HL-60 (cell line): ENCODE data around the gene SLC45A1.

ENCODE experiments used
- DNase-seq, 2 experiments: peaks; one replicate each; pipeline ENCODE4 v3.0.0-alpha.2; 2010 to 2020; ENCODE audit warnings: low read depth in 1 of 2, low spot score in 1 of 2
- H3K27ac ChIP-seq: fragments of 250-450 bp; sonication (Bioruptor Pico); replicated peaks from 2 replicates; pipeline ENCODE4 v1.5.1; 2020; ENCODE audit warnings: mild to moderate bottlenecking, moderate library complexity
- H3K27me3 ChIP-seq: fragments of 250-450 bp; sonication (Bioruptor Pico); 2 replicates; pipeline ENCODE4 v1.5.1; 2021; ENCODE audit warnings: mild to moderate bottlenecking, moderate library complexity; ENCODE audit not compliant: insufficient read depth, poor library complexity, severe bottlenecking
- H3K4me3 ChIP-seq: replicated peaks from 2 replicates; pipeline ENCODE4 v1.5.1; 2011; ENCODE audit warnings: mild to moderate bottlenecking, control low read depth, low read length; ENCODE audit not compliant: insufficient read depth
- GABPA ChIP-seq: IDR thresholded peaks from 2 replicates; pipeline ENCODE4 v1.6.1; 2012; ENCODE audit warnings: low read depth
- POLR2AphosphoS5 ChIP-seq: IDR thresholded peaks from 2 replicates; pipeline ENCODE4 v1.6.1; 2012; ENCODE audit warnings: low read depth
- REST ChIP-seq: IDR thresholded peaks from 2 replicates; pipeline ENCODE4 v1.6.1; 2012; ENCODE audit warnings: low read depth; ENCODE audit not compliant: insufficient replicate concordance
- SPI1 ChIP-seq: IDR thresholded peaks from 2 replicates; pipeline ENCODE4 v1.6.1; 2012; ENCODE audit warnings: low read depth, mild to moderate bottlenecking, borderline replicate concordance
- TF ChIP-seq, protein P1 (sequence below): IDR thresholded peaks from one replicate; pipeline ENCODE4 v1.5.1; 2011; ENCODE audit warnings: low read length, control low read depth, inconsistent platforms; ENCODE audit not compliant: insufficient read depth

The SLC45A1 gene

GRCh38 chr1:8330271-8331125 is 12.6 kb downstream of the SLC45A1 start:
- no peak for DNase-seq
- no peak overlapping the region for H3K27ac ChIP-seq
- no peak overlapping the region for H3K4me3 ChIP-seq
- no peaks in the 10 kb centered on the region for H3K27me3 ChIP-seq
- TF ChIP-seq SPI1 = no peak
- TF ChIP-seq, protein P1, sequence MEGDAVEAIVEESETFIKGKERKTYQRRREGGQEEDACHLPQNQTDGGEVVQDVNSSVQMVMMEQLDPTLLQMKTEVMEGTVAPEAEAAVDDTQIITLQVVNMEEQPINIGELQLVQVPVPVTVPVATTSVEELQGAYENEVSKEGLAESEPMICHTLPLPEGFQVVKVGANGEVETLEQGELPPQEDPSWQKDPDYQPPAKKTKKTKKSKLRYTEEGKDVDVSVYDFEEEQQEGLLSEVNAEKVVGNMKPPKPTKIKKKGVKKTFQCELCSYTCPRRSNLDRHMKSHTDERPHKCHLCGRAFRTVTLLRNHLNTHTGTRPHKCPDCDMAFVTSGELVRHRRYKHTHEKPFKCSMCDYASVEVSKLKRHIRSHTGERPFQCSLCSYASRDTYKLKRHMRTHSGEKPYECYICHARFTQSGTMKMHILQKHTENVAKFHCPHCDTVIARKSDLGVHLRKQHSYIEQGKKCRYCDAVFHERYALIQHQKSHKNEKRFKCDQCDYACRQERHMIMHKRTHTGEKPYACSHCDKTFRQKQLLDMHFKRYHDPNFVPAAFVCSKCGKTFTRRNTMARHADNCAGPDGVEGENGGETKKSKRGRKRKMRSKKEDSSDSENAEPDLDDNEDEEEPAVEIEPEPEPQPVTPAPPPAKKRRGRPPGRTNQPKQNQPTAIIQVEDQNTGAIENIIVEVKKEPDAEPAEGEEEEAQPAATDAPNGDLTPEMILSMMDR = no peak
- TF ChIP-seq POLR2AphosphoS5 = no peak
- no peak for TF ChIP-seq REST
- no peak for TF ChIP-seq GABPA

- H3K27me3 ChIP-seq = no peaks in the 10 kb centered on the region
- no peak for DNase-seq
- no peak overlapping the region for H3K4me3 ChIP-seq
- TF ChIP-seq GABPA = no peak
- TF ChIP-seq REST = no peak
- TF ChIP-seq POLR2AphosphoS5 = no peak
- TF ChIP-seq SPI1 = no peak
- TF ChIP-seq, protein P1 = no peak
- H3K27ac ChIP-seq = no peak overlapping the region
Measured at GRCh38 chr1:8332806-8333205, 14.9 kb downstream of the SLC45A1 start.

GRCh38 chr1:8333246-8333987 is 15.5 kb downstream of the SLC45A1 start:
- Histone ChIP-seq H3K27me3 (no peaks in the 10 kb centered on the region), H3K4me3 (no peak overlapping the region), H3K27ac (no peak overlapping the region)
- no peak for DNase-seq
- TF ChIP-seq, protein P1 = no peak
- TF ChIP-seq POLR2AphosphoS5 = no peak
- no peak for TF ChIP-seq GABPA
- no peak for TF ChIP-seq REST
- no peak for TF ChIP-seq SPI1
